Activated CD8-positive, alpha-beta memory T cell treated with anti-CD3 and anti-CD28 coated beads, Interleukin-2, amount 50 U/mL, for 1 hour (primary cell): ENCODE data around the gene KRTAP15-1.

ENCODE experiments used
- DNase-seq: peaks from one replicate; pipeline ENCODE4 v3.0.0-alpha.2; 2020; ENCODE audit errors: extremely low read depth

The KRTAP15-1 gene

GRCh38 chr21:30439975-30440374 lies at the start of gene KRTAP15-1:
KRTAP15-1 (plus strand) TSS chr21:30440275; CDS start chr21:30440328, 53 bp downstream.
- DNase-seq: no peak

- DNase-seq: no peak
Observed at GRCh38 chr21:30391492-30392025, 48.5 kb upstream of the KRTAP15-1 start.

GRCh38 chr21:30395731-30396130 lies 44.3 kb upstream of the KRTAP15-1 start, which contains the start of gene KRTAP13-1:
KRTAP13-1 (plus strand) TSS chr21:30396031; CDS start chr21:30396087, 56 bp downstream.
- DNase-seq: no peak

- no peak for DNase-seq
Observed at GRCh38 chr21:30408782-30409494, 31.1 kb upstream of the KRTAP15-1 start.

GRCh38 chr21:30415993-30416392 lies 24.1 kb upstream of the KRTAP15-1 start:
- no peak for DNase-seq

- no peak for DNase-seq
Observed at GRCh38 chr21:30425826-30426225, 14.2 kb upstream of the KRTAP15-1 start, which contains the start of gene KRTAP13-3. KRTAP13-3 (minus strand) TSS chr21:30425926; CDS start chr21:30425912, 14 bp downstream.

GRCh38 chr21:30426731-30427130 lies 13.3 kb upstream of the KRTAP15-1 start:
- DNase-seq: no peak

- DNase-seq: no peak
Observed at GRCh38 chr21:30430170-30430655, 9.9 kb upstream of the KRTAP15-1 start, which contains the start of gene KRTAP13-4. KRTAP13-4 (plus strand) TSS chr21:30430220; CDS start chr21:30430276, 56 bp downstream.

GRCh38 chr21:30434033-30434631 lies 5.9 kb upstream of the KRTAP15-1 start:
- DNase-seq: no peak

GRCh38 chr21:30437010-30437565 lies 3.0 kb upstream of the KRTAP15-1 start:
- DNase-seq: no peak

GRCh38 chr21:30443226-30443625 lies 3.2 kb downstream of the KRTAP15-1 start:
- no peak for DNase-seq

- DNase-seq: no peak
Observed at GRCh38 chr21:30444204-30444603, 4.1 kb downstream of the KRTAP15-1 start.

GRCh38 chr21:30447056-30447455 lies 7.0 kb downstream of the KRTAP15-1 start:
- no peak for DNase-seq

- no peak for DNase-seq
Observed at GRCh38 chr21:30448514-30448913, 8.4 kb downstream of the KRTAP15-1 start.

GRCh38 chr21:30463713-30464112 lies 23.6 kb downstream of the KRTAP15-1 start:
- no peak for DNase-seq

GRCh38 chr21:30468900-30469714 lies 29.0 kb downstream of the KRTAP15-1 start:
- no peak for DNase-seq

- no peak for DNase-seq
Observed at GRCh38 chr21:30478004-30478403, 37.9 kb downstream of the KRTAP15-1 start.

- DNase-seq: no peak
Observed at GRCh38 chr21:30479259-30479658, 39.2 kb downstream of the KRTAP15-1 start.

GRCh38 chr21:30480145-30480544 lies 40.1 kb downstream of the KRTAP15-1 start, which contains the start of gene KRTAP19-1:
KRTAP19-1 (minus strand) TSS chr21:30480367; CDS start chr21:30480317, 50 bp downstream.
- DNase-seq: no peak

GRCh38 chr21:30482130-30482529 lies 42.1 kb downstream of the KRTAP15-1 start:
- no peak for DNase-seq

GRCh38 chr21:30486180-30486579 lies 46.1 kb downstream of the KRTAP15-1 start:
- no peak for DNase-seq
